T-cell (primary cell): ENCODE results near the gene IL1R2. TPM values are rescaled to one million over a fixed set of nuclear protein-coding genes. Genes with fewer than 3 reads are reported as not detected.

Source experiments
- ATAC-seq, 4 experiments: fragments of 200-7000 bp in 3 of 4; fragments of 150-1000 bp in 1 of 4; cut with Tn5 transposase; replicated peaks in 1 of 4; 1 replicate in 3 of 4; 2 replicates in 1 of 4; pipeline ENCODE4 v1.10.0; 2021; ENCODE audit warnings: moderate library complexity in 3 of 4, mild to moderate bottlenecking in 2 of 4, moderate number of reproducible peaks in 1 of 4
- CTCF ChIA-PET, 2 donors: fragments of 300-600 bp; sonication (Branson Sonifier 250); formaldehyde crosslinking; loops; one replicate each; lab custom pipeline; 2022; ENCODE audit warnings: antibody characterized with exemption in 2 of 2; lab: Charles Lee
- POLR2A ChIA-PET, 2 donors: fragments of 300-600 bp; sonication (Branson Sonifier 250); formaldehyde crosslinking; loops; one replicate each; lab custom pipeline; 2022; ENCODE audit warnings: antibody characterized with exemption in 2 of 2; lab: Charles Lee
- DNase-seq, 35 experiments: peaks; one replicate each; pipeline versions ENCODE4 v3.0.0 to v3.0.0-alpha.2; 2013 to 2023
- H3K27ac ChIP-seq: one replicate; pipeline ENCODE4 v1.5.1; 2013; ENCODE audit warnings: low read length
- H3K27me3 ChIP-seq, 2 experiments: replicated peaks in 1 of 2; 1 replicate in 1 of 2; 2 replicates in 1 of 2; pipeline versions ENCODE4 v1.6.1 to v1.7.0; 2013; ENCODE audit warnings: low read length in 1 of 2, mixed read lengths in 1 of 2; ENCODE audit not compliant: control insufficient read depth in 2 of 2, insufficient read depth in 2 of 2; ENCODE audit errors: extremely low read depth in 1 of 2
- H3K36me3 ChIP-seq, 2 donors: 1 replicate in 1 of 2; 2 replicates in 1 of 2; pipeline versions ENCODE4 v1.6.1 to v1.7.0; 2013; ENCODE audit warnings: low read length in 1 of 2; ENCODE audit not compliant: control insufficient read depth in 2 of 2, insufficient read depth in 1 of 2; ENCODE audit errors: extremely low read depth in 1 of 2
- H3K4me1 ChIP-seq, 2 experiments: 1 replicate in 1 of 2; 2 replicates in 1 of 2; pipeline versions ENCODE4 v1.6.1 to v1.7.0; 2013; ENCODE audit warnings: low read length in 2 of 2, mixed read lengths in 1 of 2; ENCODE audit not compliant: insufficient read depth in 2 of 2, control insufficient read depth in 1 of 2; ENCODE audit errors: extremely low read depth in 1 of 2
- H3K4me3 ChIP-seq, 2 donors: 1 replicate in 1 of 2; 2 replicates in 1 of 2; pipeline versions ENCODE4 v1.5.1 to v1.7.0; 2013; ENCODE audit warnings: mild to moderate bottlenecking in 2 of 2, low read length in 1 of 2, moderate library complexity in 1 of 2; ENCODE audit not compliant: control insufficient read depth in 1 of 2; ENCODE audit errors: extremely low read depth in 1 of 2
- H3K9me3 ChIP-seq: 2 replicates; pipeline ENCODE4 v1.7.0; 2013
- H3K27ac Mint-ChIP-seq, 2 donors: one replicate each; pipeline ENCODE4 v1.8.0; 2020 to 2021; ENCODE audit warnings: mild to moderate bottlenecking in 2 of 2, mixed read lengths in 2 of 2
- H3K27me3 Mint-ChIP-seq, 2 donors: one replicate each; pipeline ENCODE4 v1.8.0; 2021 to 2022; ENCODE audit warnings: mixed read lengths in 2 of 2
- H3K36me3 Mint-ChIP-seq: one replicate; pipeline ENCODE4 v1.8.0; 2021; ENCODE audit warnings: mixed read lengths
- H3K4me1 Mint-ChIP-seq, 3 donors: one replicate each; pipeline ENCODE4 v1.8.0; 2020 to 2022; ENCODE audit warnings: mixed read lengths in 3 of 3, mild to moderate bottlenecking in 1 of 3
- H3K4me3 Mint-ChIP-seq, 3 donors: one replicate each; pipeline ENCODE4 v1.8.0; 2020 to 2022; ENCODE audit warnings: mild to moderate bottlenecking in 3 of 3, mixed read lengths in 3 of 3, moderate library complexity in 3 of 3
- H3K9me3 Mint-ChIP-seq, 3 donors: one replicate each; pipeline ENCODE4 v1.8.0; 2020 to 2022; ENCODE audit warnings: mixed read lengths in 3 of 3
- WGBS: methylation state at CpG from one replicate; pipeline ENCODE4 v1.1.5; 2013; ENCODE audit warnings: missing lambda C conversion rate; ENCODE audit not compliant: insufficient coverage; 5-methylcytosine and 5-hydroxymethylcytosine counted together
- total RNA-seq, 35 experiments: library from RNA in 6 of 35; stranded (reverse) in 6 of 35; fragments of 120-200 nt in 1 of 35; gene quantifications; one replicate each; pipeline versions ENCODE4 v1.2.1 to v1.2.4 and lab custom pipeline; 2013 to 2026

The IL1R2 gene
- total RNA-seq, 5 donors from 2014 or later (not counting 1 experiment from before 2014, with no cell fraction given), result 0.25 to 0.59 (median 0.44) TPM; not detected in 2

DNA sequence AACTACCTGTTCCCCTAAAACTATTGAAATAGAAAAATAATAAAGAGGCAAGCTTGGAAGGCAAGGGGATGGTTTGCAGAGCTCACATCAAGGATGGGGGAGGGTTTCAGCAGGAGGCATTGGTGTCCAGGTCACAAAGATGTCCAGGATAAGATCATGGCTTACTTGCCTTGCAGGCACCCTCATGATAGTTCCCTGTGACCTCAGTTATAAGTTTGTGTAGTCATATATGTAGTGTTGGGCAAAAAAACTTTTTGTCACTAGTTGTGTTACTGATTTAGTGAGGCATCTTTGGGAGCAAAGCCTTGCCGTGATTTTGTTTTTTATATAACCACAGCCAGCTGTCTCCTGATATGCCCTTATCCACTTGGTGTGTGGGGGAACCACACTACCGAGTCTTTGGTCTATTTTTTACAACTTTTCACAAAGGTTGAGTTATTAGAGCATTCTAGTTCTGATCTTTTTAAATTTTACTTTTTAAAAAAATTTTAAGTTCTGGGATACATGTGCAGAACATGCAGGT, 53.3 kb downstream of the IL1R2 start:
- H3K36me3 ChIP-seq, result no peaks in the 10 kb centered on the region
- DNase-seq (no peak), ATAC-seq (no peak)
- H3K4me3 ChIP-seq, result no peak overlapping the region
- H3K4me1 Mint-ChIP-seq, result peaks cover 0 to 5% (median 2%) of the 10 kb centered on the region in 3 donors
- peaks cover 36 to 40% of the 10 kb centered on the region in 2 donors for H3K27me3 Mint-ChIP-seq
- no peaks in the 10 kb centered on the region for H3K9me3 ChIP-seq
- no peak overlapping the region for H3K4me3 Mint-ChIP-seq
- no peaks in the 10 kb centered on the region for H3K36me3 Mint-ChIP-seq
- no peaks in the 10 kb centered on the region for H3K4me1 ChIP-seq
- no CpG with 5 or more reads among the region's 2 CpGs for WGBS
- H3K27me3 ChIP-seq, result peaks cover 0 to 17% of the 10 kb centered on the region in 2 experiments
- no peak overlapping the region for H3K27ac ChIP-seq
- H3K9me3 Mint-ChIP-seq, result no peaks in the 10 kb centered on the region
- POLR2A ChIA-PET, result no interaction called here
- CTCF ChIA-PET, result no interaction called here
- no peak overlapping the region for H3K27ac Mint-ChIP-seq

DNA sequence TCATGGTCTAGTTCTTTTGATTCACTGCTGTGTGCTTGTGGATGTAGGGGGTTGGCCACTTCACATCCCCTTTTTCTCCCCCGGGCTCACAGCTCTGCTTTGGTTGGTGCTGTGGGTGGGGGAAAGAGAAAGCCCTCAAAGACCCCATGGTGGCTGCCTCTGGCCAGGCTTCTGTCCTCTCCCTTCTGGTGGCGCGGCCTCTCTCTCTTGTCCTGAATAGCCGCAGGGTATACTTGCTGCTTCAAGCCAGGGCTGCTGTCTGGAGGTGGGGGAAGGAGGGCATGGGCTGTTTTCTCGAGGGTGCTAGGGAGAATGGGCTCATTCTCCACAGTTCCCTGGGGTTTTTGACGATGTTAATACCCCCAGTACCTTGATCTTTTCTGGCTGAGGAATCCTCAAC, 53.9 kb downstream of the IL1R2 start:
- no peak overlapping the region for H3K4me3 Mint-ChIP-seq
- no peaks in the 10 kb centered on the region for H3K9me3 Mint-ChIP-seq
- CTCF ChIA-PET, result no interaction called here
- Histone ChIP-seq H3K36me3 (no peaks in the 10 kb centered on the region), H3K27me3 (peaks cover 0 to 14% of the 10 kb centered on the region in 2 experiments), H3K9me3 (no peaks in the 10 kb centered on the region), H3K27ac (no peak overlapping the region), H3K4me1 (no peaks in the 10 kb centered on the region), H3K4me3 (no peak overlapping the region)
- H3K27me3 Mint-ChIP-seq, result peaks cover 36 to 40% of the 10 kb centered on the region in 2 donors
- DNase-seq (no peak), ATAC-seq (no peak)
- no CpG with 5 or more reads among the region's 6 CpGs for WGBS
- no peak overlapping the region for H3K27ac Mint-ChIP-seq
- H3K4me1 Mint-ChIP-seq, result peaks cover 4 to 8% (median 5%) of the 10 kb centered on the region in 3 donors
- H3K36me3 Mint-ChIP-seq, result no peaks in the 10 kb centered on the region
- POLR2A ChIA-PET, result no interaction called here

DNA sequence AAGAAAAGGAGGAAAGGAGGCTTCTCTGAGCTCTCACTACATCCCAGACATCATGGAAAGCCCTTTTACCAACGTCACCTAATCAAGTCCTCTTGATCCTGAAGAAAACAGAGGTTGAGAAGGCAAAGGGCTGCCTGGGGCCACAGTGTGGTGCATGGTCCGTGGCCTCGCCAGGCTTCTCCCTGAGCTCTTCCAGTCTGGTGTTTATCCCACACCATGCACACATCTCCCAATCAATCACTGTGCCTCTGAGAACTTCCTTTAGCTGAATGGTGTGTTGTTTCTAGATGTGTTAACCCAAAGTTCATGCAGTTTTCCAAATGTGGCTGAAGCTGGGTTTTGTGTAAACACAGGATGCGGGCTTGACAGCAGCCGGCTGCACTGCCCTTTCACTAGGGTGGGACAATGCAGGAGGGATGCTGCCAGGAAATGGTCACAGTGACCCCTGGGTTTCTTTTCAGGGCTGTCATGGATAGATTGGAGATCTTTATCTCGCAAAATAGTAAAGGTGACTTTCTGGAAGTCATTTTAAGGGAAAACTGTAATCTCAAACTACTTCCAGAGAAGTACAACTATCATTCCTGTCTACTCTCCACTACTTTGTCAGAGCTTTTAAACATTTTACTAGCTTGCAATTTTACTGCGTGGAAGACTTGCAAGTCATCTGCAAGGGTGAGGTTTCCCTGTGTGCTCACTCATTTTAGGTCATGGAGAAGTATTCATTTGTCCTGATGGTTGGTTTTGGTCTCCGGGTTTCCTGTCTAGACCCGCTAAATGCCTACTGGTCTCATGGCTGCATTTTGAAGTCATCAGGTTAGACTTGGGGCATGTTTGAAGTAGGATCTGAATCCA, 54.6 kb downstream of the IL1R2 start:
- no peaks in the 10 kb centered on the region for H3K36me3 ChIP-seq
- ATAC-seq (no peak), DNase-seq (no peak)
- no peak overlapping the region for H3K27ac ChIP-seq
- no peaks in the 10 kb centered on the region for H3K9me3 Mint-ChIP-seq
- ChIA-PET CTCF (interaction anchor here in 1 of 2 donors (0.6 kb wide), 1 partner anchor 774 kb away, joined by 3 read pairs; no protein-coding TSS in a partner anchor), POLR2A (no interaction called here)
- peak overlapping the region in 1 of 2 donors; percentile 10 for H3K27ac Mint-ChIP-seq
- H3K27me3 ChIP-seq, result peaks cover 0 to 14% of the 10 kb centered on the region in 2 experiments
- H3K4me3 Mint-ChIP-seq, result no peak overlapping the region
- no peaks in the 10 kb centered on the region for H3K4me1 ChIP-seq
- H3K4me3 ChIP-seq, result no peak overlapping the region
- peaks cover 4 to 10% (median 5%) of the 10 kb centered on the region in 3 donors for H3K4me1 Mint-ChIP-seq
- H3K36me3 Mint-ChIP-seq, result no peaks in the 10 kb centered on the region
- WGBS, result 55% methylated on average over 6 of the region's 9 CpGs
- H3K9me3 ChIP-seq, result no peaks in the 10 kb centered on the region
- peaks cover 36 to 40% of the 10 kb centered on the region in 2 donors for H3K27me3 Mint-ChIP-seq

DNA sequence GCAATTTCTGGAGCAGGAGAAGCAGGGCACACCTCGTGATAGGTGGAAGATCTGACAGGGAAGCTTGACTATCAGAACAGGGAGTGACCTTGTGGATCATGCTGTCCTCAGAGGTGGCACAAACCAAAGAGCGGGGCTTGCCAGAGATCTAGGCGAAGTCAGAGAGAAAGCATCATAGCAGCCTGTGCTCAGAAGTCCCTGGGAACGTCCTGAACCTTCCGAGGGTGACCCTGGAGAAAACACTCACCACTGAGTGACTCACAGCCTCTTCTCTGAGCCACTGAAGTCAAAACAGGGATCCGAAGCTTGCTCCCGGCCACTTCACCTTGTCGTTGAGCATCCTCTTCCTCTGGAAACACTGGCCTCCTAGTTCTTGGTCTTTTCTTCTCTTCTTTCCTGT, 56.7 kb downstream of the IL1R2 start:
- H3K9me3 ChIP-seq, result no peaks in the 10 kb centered on the region
- Mint-ChIP-seq H3K27me3 (peaks cover 20 to 26% of the 10 kb centered on the region in 2 donors), H3K36me3 (no peaks in the 10 kb centered on the region), H3K4me3 (no peak overlapping the region), H3K9me3 (no peaks in the 10 kb centered on the region), H3K4me1 (peaks cover 0 to 10% (median 4%) of the 10 kb centered on the region in 3 donors), H3K27ac (no peak overlapping the region)
- no peak for DNase-seq
- no peaks in the 10 kb centered on the region for H3K36me3 ChIP-seq
- H3K4me3 ChIP-seq, result no peak overlapping the region
- H3K27ac ChIP-seq, result no peak overlapping the region
- ATAC-seq, result no peak
- H3K27me3 ChIP-seq, result peaks cover 0 to 14% of the 10 kb centered on the region in 2 experiments
- CTCF ChIA-PET, result no interaction called here
- POLR2A ChIA-PET, result no interaction called here
- H3K4me1 ChIP-seq, result no peaks in the 10 kb centered on the region
- WGBS, result 92% methylated on average over 5 of the region's 8 CpGs

DNA sequence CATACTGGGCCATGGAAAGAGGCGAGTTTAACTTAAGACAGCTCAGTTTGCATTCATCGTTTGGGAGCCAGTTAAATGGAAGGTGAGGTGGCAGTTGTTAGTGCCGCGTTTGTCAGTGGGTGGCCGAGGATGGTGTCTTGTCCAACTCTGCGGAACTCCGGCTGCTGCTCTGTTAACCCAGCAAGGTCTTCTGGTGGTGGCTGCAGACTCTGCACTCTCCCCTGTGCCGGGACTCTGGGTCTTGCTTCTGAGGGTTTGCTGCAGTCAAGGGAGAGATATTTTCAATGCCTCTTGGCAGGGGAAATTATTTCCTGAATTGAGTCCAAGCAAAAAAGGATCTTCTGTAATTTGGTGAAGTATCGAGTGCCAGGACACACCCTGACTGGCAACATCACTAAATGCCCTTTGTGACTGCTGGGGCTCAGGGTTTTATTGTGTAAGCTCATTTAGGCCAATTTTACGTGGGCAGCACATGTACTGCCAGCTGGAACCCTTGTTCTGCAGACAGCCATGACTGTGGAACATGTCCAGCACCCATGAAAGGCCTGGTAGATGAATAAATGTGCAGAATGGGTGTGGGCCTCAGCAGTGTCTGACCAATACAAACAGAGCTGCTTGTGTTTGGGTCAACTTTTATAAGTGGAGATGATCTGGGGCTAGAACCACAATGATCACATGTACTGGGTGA, 58.1 kb downstream of the IL1R2 start:
- no peaks in the 10 kb centered on the region for H3K4me1 ChIP-seq
- H3K9me3 ChIP-seq, result no peaks in the 10 kb centered on the region
- peaks cover 0 to 10% (median 4%) of the 10 kb centered on the region in 3 donors for H3K4me1 Mint-ChIP-seq
- ChIA-PET POLR2A (no interaction called here), CTCF (interaction anchor here in 1 of 2 donors (1.0 kb wide), 1 partner anchor 13 kb away, joined by 3 read pairs; no protein-coding TSS in a partner anchor)
- peaks cover 15 to 26% of the 10 kb centered on the region in 2 donors for H3K27me3 Mint-ChIP-seq
- peaks cover 0 to 14% of the 10 kb centered on the region in 2 experiments for H3K27me3 ChIP-seq
- H3K27ac Mint-ChIP-seq, result no peak overlapping the region
- no peaks in the 10 kb centered on the region for H3K9me3 Mint-ChIP-seq
- no peak overlapping the region for H3K27ac ChIP-seq
- no peaks in the 10 kb centered on the region for H3K36me3 ChIP-seq
- H3K4me3 Mint-ChIP-seq, result no peak overlapping the region
- WGBS, result 95% methylated on average over 10 of the region's 10 CpGs
- H3K4me3 ChIP-seq, result no peak overlapping the region
- H3K36me3 Mint-ChIP-seq, result no peaks in the 10 kb centered on the region
- ATAC-seq, result no peak
- DNase-seq, result no peak

DNA sequence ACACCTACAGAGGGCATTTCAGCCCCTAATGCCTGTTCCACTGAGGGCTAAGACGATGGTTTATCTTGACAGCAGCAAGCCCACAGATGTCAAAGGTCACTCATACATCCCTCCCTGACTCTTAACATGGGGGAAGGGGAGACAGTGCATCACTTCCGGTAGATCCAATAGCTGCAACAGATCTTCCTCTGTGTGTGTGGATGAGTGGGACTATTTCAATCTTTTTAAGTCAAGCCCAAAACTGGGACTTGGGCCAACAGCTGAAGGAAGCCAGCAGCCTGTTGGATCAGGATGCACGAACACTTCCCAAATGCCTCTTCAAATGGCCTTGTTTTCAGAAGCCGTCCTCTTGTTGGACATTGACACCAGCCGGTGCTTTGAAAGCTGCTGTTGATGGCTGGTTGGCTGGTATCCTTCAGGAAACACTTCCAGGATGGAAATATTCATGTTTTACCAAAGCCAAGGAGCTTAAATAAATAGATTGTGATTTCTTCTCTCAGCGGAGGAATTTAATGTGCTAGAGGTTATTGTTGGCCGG, 59.2 kb downstream of the IL1R2 start:
- Histone ChIP-seq H3K27ac (no peak overlapping the region), H3K4me1 (no peaks in the 10 kb centered on the region), H3K9me3 (no peaks in the 10 kb centered on the region), H3K4me3 (no peak overlapping the region), H3K27me3 (peaks cover 0 to 9% of the 10 kb centered on the region in 2 experiments), H3K36me3 (no peaks in the 10 kb centered on the region)
- Mint-ChIP-seq H3K9me3 (no peaks in the 10 kb centered on the region), H3K27me3 (peaks cover 15 to 20% of the 10 kb centered on the region in 2 donors), H3K27ac (no peak overlapping the region), H3K4me1 (peaks cover 0 to 14% (median 4%) of the 10 kb centered on the region in 3 donors), H3K4me3 (no peak overlapping the region), H3K36me3 (no peaks in the 10 kb centered on the region)
- POLR2A ChIA-PET, result no interaction called here
- DNase-seq, result no peak
- ATAC-seq, result no peak
- 94% methylated on average over 3 of the region's 7 CpGs for WGBS
- CTCF ChIA-PET, result interaction anchor here in 1 of 2 donors (0.6 kb wide), 1 partner anchor 55 kb away, joined by 3 read pairs; no protein-coding TSS in a partner anchor
